Measurements from ENCODE around the gene FAM13A.

DNA sequence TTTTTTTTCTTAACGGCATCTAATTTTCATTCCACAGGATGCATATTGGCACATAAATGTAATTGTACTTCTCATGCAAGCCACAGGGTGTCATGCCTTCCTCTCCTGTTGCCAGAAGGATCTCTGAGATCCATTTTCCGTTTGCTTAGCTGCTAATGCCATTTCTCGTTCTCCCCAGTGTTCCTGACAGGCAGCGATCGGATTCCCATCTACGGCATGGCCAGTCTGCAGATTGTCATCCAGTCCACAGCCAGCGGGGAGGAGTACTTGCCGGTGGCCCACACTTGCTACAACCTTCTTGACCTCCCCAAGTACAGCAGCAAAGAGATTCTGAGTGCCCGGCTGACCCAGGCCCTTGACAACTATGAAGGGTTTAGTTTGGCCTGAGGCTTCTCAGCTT is 350.4 kb downstream of the FAM13A start:
- TF ChIP-seq, protein P1, sequence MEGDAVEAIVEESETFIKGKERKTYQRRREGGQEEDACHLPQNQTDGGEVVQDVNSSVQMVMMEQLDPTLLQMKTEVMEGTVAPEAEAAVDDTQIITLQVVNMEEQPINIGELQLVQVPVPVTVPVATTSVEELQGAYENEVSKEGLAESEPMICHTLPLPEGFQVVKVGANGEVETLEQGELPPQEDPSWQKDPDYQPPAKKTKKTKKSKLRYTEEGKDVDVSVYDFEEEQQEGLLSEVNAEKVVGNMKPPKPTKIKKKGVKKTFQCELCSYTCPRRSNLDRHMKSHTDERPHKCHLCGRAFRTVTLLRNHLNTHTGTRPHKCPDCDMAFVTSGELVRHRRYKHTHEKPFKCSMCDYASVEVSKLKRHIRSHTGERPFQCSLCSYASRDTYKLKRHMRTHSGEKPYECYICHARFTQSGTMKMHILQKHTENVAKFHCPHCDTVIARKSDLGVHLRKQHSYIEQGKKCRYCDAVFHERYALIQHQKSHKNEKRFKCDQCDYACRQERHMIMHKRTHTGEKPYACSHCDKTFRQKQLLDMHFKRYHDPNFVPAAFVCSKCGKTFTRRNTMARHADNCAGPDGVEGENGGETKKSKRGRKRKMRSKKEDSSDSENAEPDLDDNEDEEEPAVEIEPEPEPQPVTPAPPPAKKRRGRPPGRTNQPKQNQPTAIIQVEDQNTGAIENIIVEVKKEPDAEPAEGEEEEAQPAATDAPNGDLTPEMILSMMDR (IDR thresholded peaks at IDR 0.05), result peak in 3 of 4 experiments; percentile 59 to 75 (median 62)
- peak; percentile 34 for TF ChIP-seq POLR2AphosphoS5 (IDR thresholded peaks at IDR 0.05)

Data from prostate gland (tissue), 2 donors.